Heart left ventricle (tissue), 13 donors: ENCODE data around the gene DCUN1D2.

Experiments
- CTCF ChIP-seq, 12 donors: fragments of 200-600 bp; sonication (generic) in 4 of 12; IDR thresholded peaks; one replicate each; pipeline versions ENCODE4 v1.5.0 to v1.8.0; 2018 to 2022; ENCODE audit warnings: antibody characterized with exemption in 12 of 12, mild to moderate bottlenecking in 5 of 12
- POLR2A ChIP-seq, 2 donors: fragments of 450-650 bp; IDR thresholded peaks; one replicate each; pipeline ENCODE4 v1.6.1; 2017; ENCODE audit warnings: antibody characterized with exemption in 2 of 2, mild to moderate bottlenecking in 2 of 2, moderate library complexity in 2 of 2
- donor health status: ischemic (EF 13 %, LVEDD 7.1; RV severe dilation, severe dysfunction).
- donor health status: DM: no; HTN: yes; CAD: no.
- donor health status: DM: no; HTN: no; CAD: no.
- donor health status: ischemic (EF 25% LVEDD 6.9; RV normal size, moderate dysfunction).
- donor health status: ischemic (EF 25% LVEDD 5.7; RV mildly dilated, moderate dysfunction).
- donor health status: ischemic (EF 35%, LVEDD 5.7; RV mildly dilated, moderate dysfunction).
- donor health status: nonischemic (EF 11% LVEDD 7.7; RV severe dilation, severe dysfunction).
- donor health status: DM: yes; HTN: yes; CAD: no.
- donor health status: PGD.
- donor health status: ischemic (EF 29% LVEDD 5.4; RV normal size, mild dysfunction).
- donor health status: nonischemic (EF 23%, LVEDD 6.1; RV moderate dilation, normal function).

- TF ChIP-seq CTCF (IDR thresholded peaks at IDR 0.05) = no peak
- TF ChIP-seq POLR2A (IDR thresholded peaks at IDR 0.05) = no peak
Observed at GRCh38 chr13:113539176-113539575, 48.7 kb upstream of the DCUN1D2 start.
